ENCODE measurements around the gene PSMB2.
"Not testable (repeated sequence)": the region's sequence is repeated elsewhere in the genome, so short reads cannot be mapped to it uniquely, and the experiment has no call there.

PSMB2 gene

GRCh38 chr1:35641233-35641866 is at the start of gene PSMB2:
TSS of gene PSMB2 (minus strand) at chr1:35641526. CDS start at chr1:35641432, 94 bp downstream.
- peak; percentile 94 for DNase-seq

- DNase-seq: no peak
These were observed 49.8 kb upstream of the PSMB2 start for GRCh38 chr1:35691080-35691479.

GRCh38 chr1:35690103-35690502 is 48.8 kb upstream of the PSMB2 start:
- not testable (repeated sequence) for DNase-seq

- DNase-seq: no peak
These were observed 46.8 kb upstream of the PSMB2 start for GRCh38 chr1:35688161-35688560.

- no peak for DNase-seq
These were observed 41.7 kb upstream of the PSMB2 start for GRCh38 chr1:35683012-35683411.

- DNase-seq: no peak
These were observed 38.9 kb upstream of the PSMB2 start for GRCh38 chr1:35680271-35680670.

- no peak for DNase-seq
These were observed 34.4 kb upstream of the PSMB2 start for GRCh38 chr1:35675773-35676172.

GRCh38 chr1:35674111-35674510 is 32.8 kb upstream of the PSMB2 start:
- DNase-seq: no peak

GRCh38 chr1:35672116-35672515 is 30.8 kb upstream of the PSMB2 start:
- DNase-seq: no peak

- DNase-seq: no peak
These were observed 27.2 kb upstream of the PSMB2 start for GRCh38 chr1:35668506-35668905.

GRCh38 chr1:35666916-35667315 is 25.6 kb upstream of the PSMB2 start:
- no peak for DNase-seq

- DNase-seq: no peak
These were observed 24.9 kb upstream of the PSMB2 start for GRCh38 chr1:35666216-35666615.

GRCh38 chr1:35663434-35663833 is 22.1 kb upstream of the PSMB2 start:
- no peak for DNase-seq

GRCh38 chr1:35661474-35661795 is 20.1 kb upstream of the PSMB2 start:
- no peak for DNase-seq

- DNase-seq: no peak
These were observed 19.5 kb upstream of the PSMB2 start for GRCh38 chr1:35660581-35661473.

GRCh38 chr1:35659589-35659988 is 18.3 kb upstream of the PSMB2 start:
- no peak for DNase-seq

GRCh38 chr1:35657851-35658250 is 16.5 kb upstream of the PSMB2 start:
- no peak for DNase-seq

- DNase-seq: no peak
These were observed 15.5 kb upstream of the PSMB2 start for GRCh38 chr1:35656863-35657232.

GRCh38 chr1:35656148-35656862 is 15.0 kb upstream of the PSMB2 start:
- DNase-seq: no peak

GRCh38 chr1:35655196-35655595 is 13.9 kb upstream of the PSMB2 start:
- no peak for DNase-seq

- no peak for DNase-seq
These were observed 9.1 kb upstream of the PSMB2 start for GRCh38 chr1:35650416-35650815.

GRCh38 chr1:35646043-35646442 is 4.7 kb upstream of the PSMB2 start:
- DNase-seq: no peak

GRCh38 chr1:35644204-35644603 is 2.9 kb upstream of the PSMB2 start:
- no peak for DNase-seq

GRCh38 chr1:35642471-35642955 is 1.2 kb upstream of the PSMB2 start:
- no peak for DNase-seq

Data from stimulated activated naive CD4-positive, alpha-beta T cell treated with Interleukin-2 at 50 U/mL for 16 hours (primary cell).